Neural cell (in vitro differentiated cells): Measurements from ENCODE around the gene RABGGTA.

Source experiments
- CTCF ChIP-seq: fragments of 450-650 bp; IDR thresholded peaks from 2 replicates; pipeline ENCODE4 v1.5.1; 2014; ENCODE audit warnings: antibody characterized with exemption, mild to moderate bottlenecking, moderate library complexity; ENCODE audit not compliant: poor library complexity, severe bottlenecking
- EP300 ChIP-seq: fragments of 450-650 bp; conservative IDR thresholded peaks from 2 replicates; pipeline ENCODE4 v1.6.1; 2014; ENCODE audit warnings: antibody characterized with exemption, mild to moderate bottlenecking, moderate library complexity; ENCODE audit not compliant: poor library complexity, severe bottlenecking
- EZH2 ChIP-seq: fragments of 200-600, 300-800 bp; shearing (Covaris generic), sonication (generic); IDR thresholded peaks from 2 replicates; pipeline ENCODE4 v1.6.1; 2014; ENCODE audit warnings: antibody characterized with exemption, low read length, borderline replicate concordance, mild to moderate bottlenecking; ENCODE audit not compliant: insufficient read depth, poor library complexity, severe bottlenecking
- POLR2AphosphoS5 ChIP-seq: IDR thresholded peaks from 2 replicates; pipeline ENCODE4 v1.6.1; 2012
- RAD21 ChIP-seq: fragments of 450-650 bp; conservative IDR thresholded peaks from 2 replicates; pipeline ENCODE4 v1.6.1; 2014; ENCODE audit warnings: antibody characterized with exemption, mild to moderate bottlenecking, moderate library complexity
- SMC3 ChIP-seq: fragments of 450-650 bp; conservative IDR thresholded peaks from 2 replicates; pipeline ENCODE4 v1.6.1; 2014; ENCODE audit warnings: antibody characterized with exemption, mild to moderate bottlenecking, moderate library complexity; ENCODE audit not compliant: poor library complexity
- TAF1 ChIP-seq: IDR thresholded peaks from 2 replicates; pipeline ENCODE4 v1.6.1; 2012; ENCODE audit warnings: low read depth
- TF ChIP-seq, protein P1 (sequence below): IDR thresholded peaks from 2 replicates; pipeline ENCODE4 v1.6.1; 2012; ENCODE audit warnings: borderline replicate concordance

DNA sequence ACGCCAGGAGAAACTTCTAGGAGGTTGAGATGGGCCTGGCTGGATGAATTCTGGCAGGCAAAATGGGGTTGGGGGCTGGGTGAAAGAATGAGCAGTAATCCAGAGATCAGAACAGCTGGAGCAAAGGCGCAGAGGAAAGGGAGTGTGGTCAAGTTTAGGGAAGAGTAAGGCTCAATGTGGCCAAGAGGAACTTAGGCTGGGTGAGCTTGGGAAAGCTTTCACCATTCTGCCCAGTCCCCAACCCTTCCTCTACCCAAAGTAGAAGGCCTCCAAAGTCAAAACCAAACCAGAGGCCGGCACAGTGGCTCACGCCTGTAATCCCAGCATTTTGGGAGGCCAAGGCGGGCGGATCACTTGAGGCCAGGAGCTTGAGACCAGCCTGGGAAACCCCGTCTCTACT is 10.2 kb upstream of the RABGGTA start:
- TF ChIP-seq CTCF (no peak), EP300 (no peak), EZH2 (no peak), POLR2AphosphoS5 (no peak), TAF1 (no peak), SMC3 (no peak), RAD21 (no peak)
- TF ChIP-seq, protein P1, sequence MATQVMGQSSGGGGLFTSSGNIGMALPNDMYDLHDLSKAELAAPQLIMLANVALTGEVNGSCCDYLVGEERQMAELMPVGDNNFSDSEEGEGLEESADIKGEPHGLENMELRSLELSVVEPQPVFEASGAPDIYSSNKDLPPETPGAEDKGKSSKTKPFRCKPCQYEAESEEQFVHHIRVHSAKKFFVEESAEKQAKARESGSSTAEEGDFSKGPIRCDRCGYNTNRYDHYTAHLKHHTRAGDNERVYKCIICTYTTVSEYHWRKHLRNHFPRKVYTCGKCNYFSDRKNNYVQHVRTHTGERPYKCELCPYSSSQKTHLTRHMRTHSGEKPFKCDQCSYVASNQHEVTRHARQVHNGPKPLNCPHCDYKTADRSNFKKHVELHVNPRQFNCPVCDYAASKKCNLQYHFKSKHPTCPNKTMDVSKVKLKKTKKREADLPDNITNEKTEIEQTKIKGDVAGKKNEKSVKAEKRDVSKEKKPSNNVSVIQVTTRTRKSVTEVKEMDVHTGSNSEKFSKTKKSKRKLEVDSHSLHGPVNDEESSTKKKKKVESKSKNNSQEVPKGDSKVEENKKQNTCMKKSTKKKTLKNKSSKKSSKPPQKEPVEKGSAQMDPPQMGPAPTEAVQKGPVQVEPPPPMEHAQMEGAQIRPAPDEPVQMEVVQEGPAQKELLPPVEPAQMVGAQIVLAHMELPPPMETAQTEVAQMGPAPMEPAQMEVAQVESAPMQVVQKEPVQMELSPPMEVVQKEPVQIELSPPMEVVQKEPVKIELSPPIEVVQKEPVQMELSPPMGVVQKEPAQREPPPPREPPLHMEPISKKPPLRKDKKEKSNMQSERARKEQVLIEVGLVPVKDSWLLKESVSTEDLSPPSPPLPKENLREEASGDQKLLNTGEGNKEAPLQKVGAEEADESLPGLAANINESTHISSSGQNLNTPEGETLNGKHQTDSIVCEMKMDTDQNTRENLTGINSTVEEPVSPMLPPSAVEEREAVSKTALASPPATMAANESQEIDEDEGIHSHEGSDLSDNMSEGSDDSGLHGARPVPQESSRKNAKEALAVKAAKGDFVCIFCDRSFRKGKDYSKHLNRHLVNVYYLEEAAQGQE: no peak
